Left lobe of liver (tissue), 2 donors: ENCODE measurements around the gene CLINT1. TPM values are rescaled to one million over a fixed set of nuclear protein-coding genes. Genes with fewer than 3 reads are reported as not detected.
"Not testable (repeated sequence)": the region's sequence is repeated elsewhere in the genome, so short reads cannot be mapped to it uniquely, and the experiment has no call there.

Experiments used
- ATAC-seq: fragments of 200-7000 bp; cut with Tn5 transposase; one replicate; pipeline ENCODE4 v1.9.1; 2020; ENCODE audit warnings: mild to moderate bottlenecking, moderate library complexity
- DNase-seq: peaks from one replicate; pipeline ENCODE4 v3.0.0-alpha.2; 2020; ENCODE audit warnings: low spot score
- total RNA-seq: library from RNA; stranded (reverse); gene quantifications from one replicate; pipeline ENCODE4 v1.2.1, GENCODE V29; 2021
- donor health status: DM: no; HTN: no; CAD: no; lungs with moderate emphysema.
- donor health status: DM: no; HTN: yes; CAD: no.

Gene CLINT1
- 45.6 TPM for total RNA-seq

GRCh38 chr5:157858527-157859226 is at the start of gene CLINT1:
Gene CLINT1, minus strand, starts transcription at chr5:157859145. Its CDS starts 175 bp downstream, at chr5:157858970.
- DNase-seq = peak; percentile 94
- ATAC-seq = peak; percentile 88

- DNase-seq (no peak), ATAC-seq (no peak)
Observed at GRCh38 chr5:157908459-157908858, 49.5 kb upstream of the CLINT1 start.

DNA sequence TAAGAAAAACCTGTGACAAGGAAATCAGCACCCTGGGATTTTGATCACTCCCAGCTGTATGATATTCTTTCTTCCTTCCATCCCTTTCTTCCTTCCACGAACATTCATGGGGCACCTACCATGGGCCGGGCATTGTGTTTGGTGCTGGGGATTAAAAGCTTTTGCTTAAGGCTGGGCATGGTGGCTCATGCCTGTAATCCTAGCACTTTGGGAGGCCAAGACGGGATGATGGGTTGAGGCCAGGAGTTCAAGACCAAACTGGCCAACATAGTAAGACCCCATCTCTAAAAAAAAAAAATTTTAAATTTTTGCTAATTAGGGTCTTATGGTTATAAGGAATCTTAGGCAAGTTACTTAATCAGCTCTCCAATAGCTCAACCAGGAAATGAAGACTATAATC is 48.5 kb upstream of the CLINT1 start:
- ATAC-seq (no peak), DNase-seq (no peak)

- DNase-seq (no peak), ATAC-seq (no peak)
Observed at GRCh38 chr5:157903117-157903450, 44.1 kb upstream of the CLINT1 start.

DNA sequence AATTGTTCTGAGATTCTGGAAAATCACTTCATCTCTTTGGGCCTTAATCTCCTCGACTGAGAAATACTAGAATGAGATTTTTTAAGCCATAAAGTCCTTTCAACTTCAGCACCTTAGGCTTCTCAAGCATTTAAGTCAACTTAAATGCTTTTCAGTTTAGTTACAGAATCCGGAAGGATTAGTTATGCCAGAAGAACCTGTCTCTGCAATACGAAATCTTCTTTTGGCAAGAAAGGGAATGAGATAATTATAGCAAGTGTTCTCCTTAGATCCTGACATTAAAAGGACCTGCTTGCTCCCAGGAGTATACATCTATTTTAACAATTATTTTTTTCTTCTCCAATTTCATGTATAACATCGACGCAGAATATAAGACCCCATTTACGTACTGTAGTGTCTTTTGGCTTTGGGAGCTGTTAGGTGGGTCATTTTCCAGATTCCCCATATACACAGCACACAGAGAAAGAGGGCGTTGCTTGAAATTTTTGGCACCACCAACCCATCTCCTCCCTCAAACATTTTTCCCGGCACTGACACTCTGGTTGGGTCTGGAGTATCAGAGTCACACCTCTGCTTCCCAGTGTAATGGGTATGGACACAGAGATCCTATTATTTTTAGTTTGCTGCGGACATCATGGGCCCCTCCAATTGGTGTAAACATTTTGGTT is 43.6 kb upstream of the CLINT1 start:
- no peak for DNase-seq
- no peak for ATAC-seq

DNA sequence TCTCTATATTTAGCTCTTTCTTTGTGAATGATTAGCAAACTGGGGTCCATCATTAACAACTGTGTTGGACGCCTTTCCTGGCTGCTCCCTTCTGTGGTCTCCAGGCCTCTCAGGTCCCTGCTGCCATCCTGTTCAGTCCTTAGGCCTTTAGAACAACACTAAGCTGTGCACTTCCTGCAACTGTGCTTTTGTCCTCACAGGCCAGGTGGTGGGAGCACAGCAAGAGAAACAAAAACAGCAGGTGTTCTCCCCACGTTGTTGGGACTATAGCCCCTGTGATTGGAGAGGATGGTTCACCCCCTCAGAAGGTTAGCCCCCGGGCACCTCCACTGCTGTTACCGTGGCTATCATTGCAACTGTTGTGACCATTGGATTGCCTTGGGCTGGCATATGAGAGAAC is 41.7 kb upstream of the CLINT1 start:
- ATAC-seq (no peak), DNase-seq (no peak)

- ATAC-seq (no peak), DNase-seq (no peak)
Observed at GRCh38 chr5:157893611-157894010, 34.7 kb upstream of the CLINT1 start.

DNA sequence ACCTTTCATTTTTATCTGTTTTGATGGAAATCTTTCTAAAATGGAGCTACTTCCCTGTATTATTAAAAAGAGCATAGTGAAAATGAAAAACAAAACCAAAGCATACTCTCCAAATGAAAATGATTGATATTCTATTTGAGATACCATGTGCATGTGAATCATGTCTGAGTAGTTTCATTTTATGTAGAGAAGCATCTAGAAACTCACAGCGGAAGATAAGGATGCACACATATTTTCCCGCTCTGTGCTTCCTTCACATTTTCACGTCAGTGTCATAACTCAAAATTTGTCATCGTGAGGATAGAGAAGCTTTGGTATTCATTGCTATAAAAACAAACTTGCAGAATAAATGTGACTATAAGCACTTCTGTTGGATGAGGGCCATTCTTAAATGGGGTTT is 34.0 kb upstream of the CLINT1 start:
- no peak for ATAC-seq

GRCh38 chr5:157890836-157891597 is 32.1 kb upstream of the CLINT1 start:
- ATAC-seq (no peak), DNase-seq (no peak)

More for the DNA sequence above, 34.0 kb upstream of the CLINT1 start:
- DNase-seq = no peak

DNA sequence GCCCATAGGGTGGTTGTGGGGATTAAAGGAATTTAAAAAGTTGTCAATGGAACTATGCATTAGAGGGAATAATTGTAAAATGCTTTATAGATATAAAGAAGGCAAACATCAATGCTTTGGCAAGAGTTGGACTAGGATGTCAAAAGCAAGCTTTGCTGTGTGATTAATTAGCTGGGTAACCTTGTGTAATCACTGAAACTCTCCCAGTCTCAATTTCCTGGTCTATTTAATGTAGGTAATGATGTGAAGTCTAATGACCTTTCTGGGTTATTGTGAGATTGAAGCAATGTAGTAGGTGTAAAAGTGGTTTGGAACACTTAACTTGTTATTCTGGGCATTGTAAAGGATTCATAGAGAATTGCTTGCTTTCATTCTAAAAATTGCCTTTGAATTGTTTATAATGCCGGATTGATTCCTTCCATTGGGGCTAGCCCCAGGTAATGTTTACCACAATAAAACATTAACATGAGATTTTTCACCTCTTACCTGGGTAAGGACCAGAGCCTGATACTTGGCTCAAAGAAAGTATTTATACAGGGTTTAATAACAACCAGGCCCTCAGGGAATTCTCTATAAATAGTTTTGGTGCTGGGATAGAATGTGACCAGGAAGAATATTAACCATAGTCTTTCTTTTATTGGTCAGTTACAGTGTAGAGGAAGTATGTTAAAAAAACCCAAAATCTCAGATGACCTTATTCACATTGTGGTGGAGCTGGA is 30.0 kb upstream of the CLINT1 start:
- ATAC-seq (peak; percentile 89), DNase-seq (no peak)

- no peak for ATAC-seq
- no peak for DNase-seq
Observed at GRCh38 chr5:157886796-157887380, 27.9 kb upstream of the CLINT1 start.

DNA sequence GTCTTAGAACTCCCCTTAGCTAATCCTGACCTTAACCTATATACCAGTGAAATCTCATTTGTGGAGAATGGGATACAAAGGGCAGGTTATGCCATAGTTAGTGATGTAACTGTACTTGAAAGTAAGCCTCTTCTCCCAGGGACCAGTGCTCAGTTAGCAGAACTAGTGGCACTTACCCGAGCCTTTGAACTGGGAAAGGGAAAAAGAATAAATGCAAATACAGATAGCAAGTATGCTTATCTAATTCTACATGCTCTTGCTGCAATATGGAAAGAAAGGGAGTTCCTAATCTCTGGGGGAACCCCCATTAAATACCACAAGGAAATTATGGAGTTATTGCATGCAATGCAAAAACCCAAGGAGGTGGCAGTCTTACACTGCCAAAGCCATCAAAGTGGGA is 26.1 kb upstream of the CLINT1 start:
- not testable (repeated sequence) for DNase-seq, ATAC-seq

DNA sequence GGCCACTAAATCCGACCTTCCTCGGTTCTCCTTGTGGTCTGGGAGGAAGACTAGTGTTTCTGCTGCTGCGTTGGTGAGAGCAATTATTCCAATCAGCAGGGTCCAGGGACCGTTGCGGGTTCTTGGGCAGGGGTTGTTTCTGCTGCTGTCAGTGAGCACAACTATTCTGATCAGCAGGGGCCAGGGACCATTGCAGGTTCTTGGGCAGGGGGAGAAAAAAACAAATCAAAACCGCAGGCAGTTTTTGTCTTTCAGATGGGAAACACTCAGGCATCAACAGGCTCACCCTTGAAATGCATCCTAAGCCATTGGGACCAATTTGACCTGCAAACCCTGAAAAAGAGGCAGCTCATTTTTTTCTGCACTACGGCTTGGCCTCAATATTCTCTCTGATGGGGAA is 22.6 kb upstream of the CLINT1 start:
- not testable (repeated sequence) for ATAC-seq, DNase-seq

GRCh38 chr5:157877821-157878220 is 18.9 kb upstream of the CLINT1 start:
- ATAC-seq (no peak), DNase-seq (no peak)

- no peak for ATAC-seq
- DNase-seq = no peak
Observed at GRCh38 chr5:157874861-157875260, 15.9 kb upstream of the CLINT1 start.

GRCh38 chr5:157870837-157871834 is 12.2 kb upstream of the CLINT1 start:
- DNase-seq = no peak
- ATAC-seq = peak; percentile 76

DNA sequence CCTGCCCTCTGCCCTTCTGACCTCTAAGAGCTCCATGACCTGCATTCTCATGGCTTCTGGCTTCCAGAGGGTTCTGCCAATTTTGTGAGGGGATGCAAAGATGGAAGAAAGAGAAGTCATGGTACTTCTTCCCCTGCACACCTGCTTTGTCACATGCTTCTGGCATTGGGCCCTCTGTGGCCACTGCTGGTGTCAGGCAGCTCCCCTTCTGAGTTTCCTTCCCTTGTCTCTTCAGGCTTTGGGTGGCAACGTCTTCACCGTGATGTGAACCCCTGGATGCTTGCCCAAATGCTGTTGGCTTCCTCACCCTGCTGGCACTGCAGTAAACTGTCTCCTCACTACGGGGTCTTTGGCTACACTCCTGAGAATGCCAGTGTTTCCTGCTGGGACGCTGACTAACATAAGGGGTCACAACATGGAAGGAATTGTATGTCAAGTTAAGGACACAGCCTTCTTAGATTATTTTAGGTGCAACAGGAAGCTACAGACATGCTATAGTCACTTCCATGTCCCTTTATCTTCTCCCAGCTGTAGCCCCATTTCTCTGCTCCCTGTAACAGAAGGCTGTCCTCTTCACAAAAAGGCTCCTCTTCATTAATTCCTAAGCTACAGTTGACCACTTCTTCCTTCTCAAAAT is 8.9 kb upstream of the CLINT1 start:
- ATAC-seq (no peak), DNase-seq (no peak)

DNA sequence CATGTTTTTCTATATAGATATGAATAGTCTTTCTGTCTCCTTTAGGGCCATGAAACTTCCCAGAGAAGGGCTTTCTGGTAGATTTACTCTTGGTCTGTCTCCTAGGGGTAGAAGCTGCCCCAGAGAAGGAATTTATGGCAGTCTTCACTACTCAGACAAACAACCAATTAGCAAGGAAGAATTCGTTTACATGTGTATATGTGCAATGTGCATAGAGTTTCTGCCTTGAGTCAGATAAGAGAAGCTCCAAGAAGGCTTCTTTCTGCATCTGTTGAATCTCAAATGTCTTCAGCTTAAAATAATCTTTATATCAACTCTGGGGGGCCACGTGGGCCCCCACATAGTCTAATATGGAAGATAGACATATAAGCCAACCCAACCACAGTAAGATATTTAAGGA is 7.6 kb upstream of the CLINT1 start:
- no peak for ATAC-seq
- DNase-seq = no peak

DNA sequence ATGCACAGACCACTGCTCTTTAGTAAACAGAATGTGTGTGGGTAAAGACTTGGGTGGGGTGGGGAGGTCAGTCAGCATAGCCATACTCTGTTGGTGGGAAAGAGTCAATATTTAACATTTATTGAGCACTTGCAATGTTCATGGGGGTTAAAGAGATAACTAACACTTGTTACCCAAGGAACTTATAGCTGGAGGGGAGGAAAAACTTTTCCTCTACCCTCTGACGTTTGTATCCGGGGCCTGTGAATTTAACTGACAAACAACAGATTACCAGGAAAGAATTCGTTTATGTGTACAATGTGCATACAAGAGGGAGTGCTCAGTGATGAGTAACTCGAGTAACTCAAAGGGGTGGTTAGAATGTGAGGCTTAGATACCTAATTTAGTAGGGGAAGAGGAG is 6.8 kb upstream of the CLINT1 start:
- ATAC-seq (no peak), DNase-seq (no peak)
